ENCODE results near the gene DLL4. TPM values are rescaled to one million over a fixed set of nuclear protein-coding genes. Genes with fewer than 3 reads are reported as not detected.

The DLL4 gene
- total RNA-seq, 1 donor from 2014 or later: 6.5 TPM

GRCh38 chr15:40964006-40964405 lies 34.9 kb downstream of the DLL4 start:
- H3K27ac Mint-ChIP-seq: no peak overlapping the region
- H3K4me3 Mint-ChIP-seq (ENCODE audit: low read depth): no peak overlapping the region
- H3K27me3 Mint-ChIP-seq: peaks cover 14% of the 10 kb centered on the region

GRCh38 chr15:40964634-40965033 lies 35.5 kb downstream of the DLL4 start:
- peaks cover 3% of the 10 kb centered on the region for H3K36me3 Mint-ChIP-seq (ENCODE audit: insufficient read depth)
- DNase-seq (ENCODE audit: low spot score, unreplicated experiment): no peak
- peaks cover 13% of the 10 kb centered on the region for H3K27me3 Mint-ChIP-seq
- H3K9me3 Mint-ChIP-seq (ENCODE audit: low read depth): peaks cover 9% of the 10 kb centered on the region
- peaks cover 22% of the 10 kb centered on the region for H3K4me1 Mint-ChIP-seq (ENCODE audit: low read depth)
- H3K4me3 Mint-ChIP-seq (ENCODE audit: low read depth): no peak overlapping the region
- TF ChIP-seq CTCF (IDR thresholded peaks at IDR 0.05; ENCODE audit: unreplicated experiment): no peak
- H3K27ac Mint-ChIP-seq: no peak overlapping the region

More at GRCh38 chr15:40964006-40964405, 34.9 kb downstream of the DLL4 start:
- DNase-seq (ENCODE audit: low spot score, unreplicated experiment): no peak
- Mint-ChIP-seq H3K4me1 (ENCODE audit: low read depth) (peaks cover 24% of the 10 kb centered on the region), H3K9me3 (ENCODE audit: low read depth) (peaks cover 9% of the 10 kb centered on the region), H3K36me3 (ENCODE audit: insufficient read depth) (peaks cover 3% of the 10 kb centered on the region)
- no peak for TF ChIP-seq CTCF (IDR thresholded peaks at IDR 0.05; ENCODE audit: unreplicated experiment)

- Mint-ChIP-seq H3K4me3 (ENCODE audit: low read depth) (no peak overlapping the region), H3K36me3 (ENCODE audit: insufficient read depth) (no peaks in the 10 kb centered on the region), H3K9me3 (ENCODE audit: low read depth) (no peaks in the 10 kb centered on the region), H3K4me1 (ENCODE audit: low read depth) (peaks cover 17% of the 10 kb centered on the region), H3K27me3 (no peaks in the 10 kb centered on the region), H3K27ac (no peak overlapping the region)
- no peak for TF ChIP-seq CTCF (IDR thresholded peaks at IDR 0.05; ENCODE audit: unreplicated experiment)
- DNase-seq (ENCODE audit: low spot score, unreplicated experiment): no peak
Observed at GRCh38 chr15:40968290-40969085, 39.3 kb downstream of the DLL4 start.

GRCh38 chr15:40969363-40969762 lies 40.2 kb downstream of the DLL4 start:
- H3K36me3 Mint-ChIP-seq (ENCODE audit: insufficient read depth): no peaks in the 10 kb centered on the region
- no peaks in the 10 kb centered on the region for H3K9me3 Mint-ChIP-seq (ENCODE audit: low read depth)
- DNase-seq (ENCODE audit: low spot score, unreplicated experiment): no peak
- no peak overlapping the region for H3K4me3 Mint-ChIP-seq (ENCODE audit: low read depth)
- H3K27ac Mint-ChIP-seq: no peak overlapping the region
- H3K4me1 Mint-ChIP-seq (ENCODE audit: low read depth): peaks cover 17% of the 10 kb centered on the region
- H3K27me3 Mint-ChIP-seq: no peaks in the 10 kb centered on the region
- TF ChIP-seq CTCF (IDR thresholded peaks at IDR 0.05; ENCODE audit: unreplicated experiment): no peak

GRCh38 chr15:40974879-40975278 lies 45.7 kb downstream of the DLL4 start:
- Mint-ChIP-seq H3K4me1 (ENCODE audit: low read depth) (peaks cover 1% of the 10 kb centered on the region), H3K4me3 (ENCODE audit: low read depth) (no peak overlapping the region), H3K27me3 (no peaks in the 10 kb centered on the region), H3K36me3 (ENCODE audit: insufficient read depth) (peaks cover 9% of the 10 kb centered on the region), H3K9me3 (ENCODE audit: low read depth) (no peaks in the 10 kb centered on the region), H3K27ac (no peak overlapping the region)
- no peak for TF ChIP-seq CTCF (IDR thresholded peaks at IDR 0.05; ENCODE audit: unreplicated experiment)
- no peak for DNase-seq (ENCODE audit: low spot score, unreplicated experiment)

All from progenitor cell of endocrine pancreas (in vitro differentiated cells).